Memory B cell (primary cell): ENCODE data around the gene FURIN.
"Not testable (repeated sequence)": the region's sequence is repeated elsewhere in the genome, so short reads cannot be mapped to it uniquely, and the experiment has no call there.

Experiments
- ATAC-seq: fragments of 150-1000 bp; cut with Tn5 transposase; 2 replicates; pipeline ENCODE4 v1.10.0; 2021; ENCODE audit warnings: low read depth, mild to moderate bottlenecking, moderate library complexity
- DNase-seq, 2 donors: peaks; one replicate each; pipeline ENCODE4 v3.0.0; 2022; ENCODE audit warnings: low spot score in 2 of 2
- H3K27ac Mint-ChIP-seq: one replicate; pipeline ENCODE4 v1.8.0; 2022; ENCODE audit warnings: mild to moderate bottlenecking, moderate library complexity, mixed read lengths
- H3K27me3 Mint-ChIP-seq: one replicate; pipeline ENCODE4 v1.8.0; 2022; ENCODE audit warnings: mixed read lengths
- H3K36me3 Mint-ChIP-seq: one replicate; pipeline ENCODE4 v1.8.0; 2022; ENCODE audit warnings: mild to moderate bottlenecking, mixed read lengths
- H3K4me1 Mint-ChIP-seq: one replicate; pipeline ENCODE4 v1.8.0; 2022; ENCODE audit warnings: mixed read lengths
- H3K4me3 Mint-ChIP-seq: one replicate; pipeline ENCODE4 v1.8.0; 2022; ENCODE audit warnings: mild to moderate bottlenecking, moderate library complexity, mixed read lengths
- H3K9me3 Mint-ChIP-seq: one replicate; pipeline ENCODE4 v1.8.0; 2022; ENCODE audit warnings: mixed read lengths

FURIN gene

DNA sequence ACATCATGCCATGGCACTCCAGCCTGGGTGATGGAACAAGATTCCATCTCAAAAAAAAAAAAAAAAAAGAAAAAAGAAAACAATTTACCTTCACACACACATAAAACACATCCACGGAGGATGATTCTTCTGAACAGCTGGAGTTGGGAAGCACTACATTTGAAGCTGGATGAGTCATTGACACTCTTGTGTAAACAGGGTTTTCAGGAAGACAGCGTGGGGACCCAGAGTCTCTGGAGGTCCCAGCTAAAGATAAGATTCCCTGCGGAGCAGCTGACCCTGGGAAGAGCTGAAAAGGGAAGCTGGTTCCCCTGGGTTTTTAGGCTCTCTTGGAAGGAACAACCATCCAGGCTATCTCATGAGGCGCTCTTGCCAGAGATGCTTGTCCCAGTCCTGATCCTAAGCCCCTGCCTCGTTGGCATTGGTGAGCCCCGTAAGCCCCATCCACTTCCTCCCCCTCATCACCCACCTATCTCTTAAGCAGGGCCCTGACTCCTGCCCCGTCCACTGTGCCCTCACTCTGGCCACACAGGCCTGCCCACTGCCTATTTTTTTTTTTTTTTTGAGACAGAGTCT lies 32.0 kb upstream of the FURIN start:
- Mint-ChIP-seq H3K9me3 (no peaks in the 10 kb centered on the region), H3K36me3 (no peaks in the 10 kb centered on the region), H3K4me3 (no peak overlapping the region), H3K27ac (no peak overlapping the region), H3K27me3 (no peaks in the 10 kb centered on the region), H3K4me1 (peaks cover 32% of the 10 kb centered on the region)
- DNase-seq (no peak), ATAC-seq (no peak)

DNA sequence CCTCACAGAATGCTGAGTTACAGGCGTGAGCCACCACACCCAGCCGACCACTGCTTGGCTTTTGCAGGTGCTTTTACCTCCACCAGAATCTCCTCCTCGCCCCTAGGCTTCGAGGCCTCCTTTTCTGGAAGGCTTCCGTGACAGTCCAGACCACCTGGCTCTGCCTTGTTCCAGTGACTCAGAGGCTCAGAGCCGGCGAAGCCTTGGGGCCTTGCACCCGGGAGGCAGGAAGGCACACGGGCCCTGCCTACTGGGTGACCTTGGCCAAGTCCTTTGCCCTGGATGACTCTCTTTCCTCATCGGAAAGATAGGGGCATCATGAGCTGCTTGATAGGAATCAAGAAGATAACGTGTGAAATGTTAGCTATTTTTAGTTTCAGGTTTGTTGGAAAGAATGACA lies 31.3 kb upstream of the FURIN start:
- no peak for ATAC-seq
- H3K36me3 Mint-ChIP-seq: no peaks in the 10 kb centered on the region
- no peaks in the 10 kb centered on the region for H3K9me3 Mint-ChIP-seq
- peak overlapping the region; percentile 83 for H3K27ac Mint-ChIP-seq
- no peaks in the 10 kb centered on the region for H3K27me3 Mint-ChIP-seq
- no peak for DNase-seq
- peaks cover 32% of the 10 kb centered on the region for H3K4me1 Mint-ChIP-seq
- no peak overlapping the region for H3K4me3 Mint-ChIP-seq

- Mint-ChIP-seq H3K27me3 (no peaks in the 10 kb centered on the region), H3K9me3 (no peaks in the 10 kb centered on the region), H3K4me1 (peaks cover 32% of the 10 kb centered on the region), H3K27ac (peak overlapping the region; percentile 83), H3K36me3 (no peaks in the 10 kb centered on the region), H3K4me3 (peak overlapping the region; percentile 69)
- DNase-seq: peak; percentile 75 to 76
- ATAC-seq: peak; percentile 93
These were observed 30.2 kb upstream of the FURIN start for GRCh38 chr15:90838139-90838538.

DNA sequence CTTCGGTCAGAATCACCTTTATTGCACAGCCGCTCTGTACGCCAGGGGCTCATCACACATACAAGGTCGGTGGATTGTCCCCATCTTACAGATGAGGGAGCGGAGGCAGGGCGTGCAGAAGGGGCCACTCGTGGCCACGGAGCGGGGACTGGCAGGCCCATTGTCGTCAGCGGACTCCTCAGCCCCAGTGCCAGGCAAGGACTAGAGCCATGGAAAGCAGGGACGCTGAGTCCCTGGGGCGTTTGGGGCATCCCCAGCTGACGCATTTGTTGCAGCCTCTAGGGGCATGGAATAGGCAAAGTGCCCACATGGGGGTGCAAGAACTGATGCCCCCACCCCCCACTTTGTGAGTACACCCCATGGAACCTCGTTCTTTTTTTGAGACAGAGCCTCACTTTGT lies 29.8 kb upstream of the FURIN start:
- Mint-ChIP-seq H3K4me3 (peak overlapping the region; percentile 69), H3K36me3 (no peaks in the 10 kb centered on the region), H3K9me3 (no peaks in the 10 kb centered on the region), H3K27me3 (no peaks in the 10 kb centered on the region), H3K27ac (peak overlapping the region; percentile 83), H3K4me1 (peaks cover 32% of the 10 kb centered on the region)
- peak; percentile 2 for ATAC-seq
- no peak for DNase-seq

DNA sequence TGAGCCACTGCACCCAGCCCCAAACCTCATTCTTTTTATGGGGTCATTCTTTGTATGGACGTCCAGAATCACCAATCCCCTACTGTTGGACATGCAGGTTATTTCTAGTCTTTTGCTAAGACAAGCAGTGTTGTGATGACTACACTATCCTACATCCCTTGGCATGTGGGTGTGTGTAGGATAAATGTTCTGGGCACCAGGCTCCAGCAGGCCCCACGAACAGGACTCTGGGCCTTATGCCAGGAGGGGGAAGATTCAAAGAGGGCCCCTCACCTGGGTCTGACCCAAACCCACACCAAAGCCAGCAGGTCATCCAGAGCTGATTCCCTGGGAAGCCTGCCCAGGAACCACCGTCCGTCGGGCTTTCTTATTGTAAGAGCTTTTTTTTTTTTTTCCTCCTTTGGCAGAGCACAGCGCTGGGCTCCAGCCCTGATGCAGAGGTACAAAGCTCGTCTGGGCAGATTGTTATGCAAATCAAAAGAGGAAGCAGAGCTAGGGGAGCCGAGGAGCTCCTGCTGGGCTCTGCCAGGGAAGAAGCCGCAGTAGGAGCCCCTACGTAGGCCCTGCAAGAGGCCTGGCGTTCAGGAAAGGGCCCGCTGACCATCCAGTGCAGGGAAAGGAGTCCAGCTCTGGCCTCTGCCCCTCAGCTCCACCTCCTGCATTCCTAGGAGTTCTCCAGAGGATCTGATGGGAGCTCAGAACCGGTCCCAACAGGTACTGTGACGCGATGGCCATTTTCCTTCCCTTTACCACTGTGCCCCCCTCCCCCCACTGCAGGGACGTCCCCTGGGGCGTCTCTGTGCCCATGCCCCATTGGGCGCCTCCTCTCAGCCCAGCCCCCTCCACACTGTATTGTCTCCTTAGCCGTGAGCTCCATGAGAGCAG lies 29.0 kb upstream of the FURIN start:
- DNase-seq (peak in 1 of 2 donors; percentile 36), ATAC-seq (peak; percentile 46)
- Mint-ChIP-seq H3K27me3 (no peaks in the 10 kb centered on the region), H3K4me1 (peaks cover 30% of the 10 kb centered on the region), H3K36me3 (no peaks in the 10 kb centered on the region), H3K9me3 (no peaks in the 10 kb centered on the region), H3K27ac (no peak overlapping the region), H3K4me3 (peak overlapping the region; percentile 71)

- ATAC-seq (no peak), DNase-seq (no peak)
- Mint-ChIP-seq H3K27me3 (no peaks in the 10 kb centered on the region), H3K4me3 (peak overlapping the region; percentile 71), H3K9me3 (no peaks in the 10 kb centered on the region), H3K4me1 (peaks cover 31% of the 10 kb centered on the region), H3K27ac (no peak overlapping the region), H3K36me3 (no peaks in the 10 kb centered on the region)
These were observed 28.1 kb upstream of the FURIN start for GRCh38 chr15:90840157-90840855.

DNA sequence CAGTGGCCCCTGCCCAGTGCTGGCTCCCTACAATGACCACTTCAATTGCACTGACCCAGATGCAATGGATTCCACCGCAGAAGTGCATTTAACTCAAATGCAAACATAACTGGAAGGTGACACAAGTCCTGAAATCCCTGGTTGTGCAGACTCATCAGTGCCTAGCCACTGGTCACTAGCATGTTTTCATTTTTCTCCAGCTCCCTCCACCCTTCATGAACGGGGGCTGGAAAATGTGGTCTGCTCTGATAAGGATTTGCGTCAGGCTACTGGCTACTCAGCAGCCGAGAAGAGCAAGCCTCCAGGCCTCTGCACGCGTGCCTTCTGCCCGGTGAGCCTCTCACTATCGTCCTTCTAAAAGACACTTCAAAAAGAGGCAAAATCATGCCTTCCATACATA lies 27.4 kb upstream of the FURIN start:
- Mint-ChIP-seq H3K4me1 (peaks cover 26% of the 10 kb centered on the region), H3K9me3 (no peaks in the 10 kb centered on the region), H3K27ac (no peak overlapping the region), H3K36me3 (no peaks in the 10 kb centered on the region), H3K4me3 (no peak overlapping the region), H3K27me3 (no peaks in the 10 kb centered on the region)
- DNase-seq (no peak), ATAC-seq (no peak)

GRCh38 chr15:90844696-90845095 lies 23.7 kb upstream of the FURIN start:
- Mint-ChIP-seq H3K36me3 (no peaks in the 10 kb centered on the region), H3K4me3 (no peak overlapping the region), H3K27ac (no peak overlapping the region), H3K9me3 (no peaks in the 10 kb centered on the region), H3K27me3 (no peaks in the 10 kb centered on the region), H3K4me1 (peaks cover 8% of the 10 kb centered on the region)
- DNase-seq: no peak
- no peak for ATAC-seq

DNA sequence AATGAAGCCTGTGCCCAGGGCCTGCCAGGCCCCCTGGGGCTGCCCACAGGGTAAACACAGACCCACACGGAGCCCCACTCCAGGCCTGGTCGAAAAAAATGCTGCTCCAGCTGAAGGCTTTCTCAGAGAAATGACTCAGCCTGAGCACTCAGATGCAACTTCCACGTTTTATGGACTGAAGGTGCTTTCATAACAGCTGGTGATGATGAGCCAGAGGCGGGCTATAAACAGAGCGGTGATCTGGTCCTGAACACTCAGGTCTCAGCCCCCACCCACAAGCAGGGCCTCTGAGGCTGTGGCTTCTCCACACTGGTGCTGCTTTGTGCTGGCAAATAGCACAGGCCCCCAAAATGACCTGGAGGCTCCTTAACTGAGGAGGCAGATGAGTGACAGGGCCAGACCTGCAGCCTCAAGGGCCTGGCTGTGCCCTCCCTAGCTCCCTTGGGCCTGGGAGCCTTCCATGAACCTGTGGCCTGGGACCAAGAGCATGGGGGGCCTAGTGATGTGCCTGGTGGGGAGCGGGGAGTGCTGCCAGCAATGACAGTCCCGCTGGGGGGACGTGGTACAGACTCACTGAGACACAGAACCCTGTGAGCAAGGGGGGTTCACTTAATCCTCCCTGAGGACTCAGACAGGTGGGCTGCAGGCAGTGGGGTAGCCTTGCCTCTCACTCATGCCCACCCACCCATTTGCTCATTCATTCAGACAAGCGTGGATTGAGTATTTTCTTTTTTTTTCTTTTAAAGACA lies 23.0 kb upstream of the FURIN start:
- H3K36me3 Mint-ChIP-seq: no peaks in the 10 kb centered on the region
- DNase-seq (no peak), ATAC-seq (peak; percentile 97)
- H3K4me1 Mint-ChIP-seq: peaks cover 4% of the 10 kb centered on the region
- no peaks in the 10 kb centered on the region for H3K27me3 Mint-ChIP-seq
- H3K9me3 Mint-ChIP-seq: no peaks in the 10 kb centered on the region
- no peak overlapping the region for H3K4me3 Mint-ChIP-seq
- H3K27ac Mint-ChIP-seq: no peak overlapping the region

DNA sequence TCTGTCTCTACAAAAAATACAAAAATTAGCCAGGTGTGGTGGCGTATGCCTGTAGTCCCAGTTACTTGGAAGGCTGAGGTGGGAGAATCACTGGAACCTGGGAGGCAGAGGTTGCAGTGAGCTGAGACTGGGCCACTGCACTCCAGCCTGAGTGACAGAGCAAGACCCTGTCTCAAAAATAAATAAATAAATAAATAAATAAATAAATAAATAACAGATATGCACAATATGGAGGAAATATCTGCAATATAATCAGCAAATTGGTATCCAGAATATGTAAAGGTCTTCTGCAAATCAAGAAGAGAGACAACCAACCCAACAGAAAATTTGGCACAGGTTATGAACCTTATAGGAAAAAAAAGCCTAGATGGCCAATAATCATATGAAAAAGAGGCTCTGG lies 19.0 kb upstream of the FURIN start:
- not testable (repeated sequence) for H3K4me3 Mint-ChIP-seq, H3K36me3 Mint-ChIP-seq, H3K27ac Mint-ChIP-seq, DNase-seq, H3K27me3 Mint-ChIP-seq, H3K9me3 Mint-ChIP-seq, ATAC-seq
- H3K4me1 Mint-ChIP-seq: peaks cover 31% of the 10 kb centered on the region

DNA sequence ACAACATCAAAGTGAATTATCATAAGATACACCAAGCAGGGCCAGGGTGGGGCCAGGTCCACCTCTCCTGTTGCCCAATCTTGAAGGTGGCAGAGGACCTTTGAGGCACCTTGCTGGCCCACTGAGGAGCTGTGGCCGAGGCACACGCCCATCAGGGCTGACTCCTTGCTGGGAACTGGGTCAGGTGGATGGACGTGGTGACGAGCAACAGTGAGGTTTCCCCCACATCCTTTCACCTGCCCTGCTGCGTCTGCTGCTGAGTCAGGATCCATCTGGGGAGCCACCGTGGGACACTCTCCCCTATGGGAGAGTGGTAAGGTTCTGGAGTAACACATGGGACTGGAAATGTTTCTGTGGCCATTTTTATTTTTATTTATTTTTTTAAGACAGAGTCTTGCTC lies 17.3 kb upstream of the FURIN start:
- Mint-ChIP-seq H3K36me3 (no peaks in the 10 kb centered on the region), H3K4me1 (peaks cover 40% of the 10 kb centered on the region), H3K4me3 (peak overlapping the region; percentile 9), H3K9me3 (peaks cover 1% of the 10 kb centered on the region), H3K27me3 (peaks cover 2% of the 10 kb centered on the region), H3K27ac (peak overlapping the region; percentile 62)
- no peak for ATAC-seq
- no peak for DNase-seq

- Mint-ChIP-seq H3K4me1 (peaks cover 48% of the 10 kb centered on the region), H3K27ac (no peak overlapping the region), H3K4me3 (peak overlapping the region; percentile 80), H3K36me3 (no peaks in the 10 kb centered on the region), H3K9me3 (peaks cover 1% of the 10 kb centered on the region), H3K27me3 (peaks cover 2% of the 10 kb centered on the region)
- DNase-seq (no peak), ATAC-seq (no peak)
These were observed 16.4 kb upstream of the FURIN start for GRCh38 chr15:90851940-90852339.

GRCh38 chr15:90855139-90855538 lies 13.2 kb upstream of the FURIN start:
- Mint-ChIP-seq H3K36me3 (no peaks in the 10 kb centered on the region), H3K4me1 (peaks cover 59% of the 10 kb centered on the region), H3K27ac (no peak overlapping the region), H3K4me3 (no peak overlapping the region), H3K27me3 (peaks cover 2% of the 10 kb centered on the region), H3K9me3 (peaks cover 1% of the 10 kb centered on the region)
- DNase-seq (no peak), ATAC-seq (no peak)

- H3K4me1 Mint-ChIP-seq: peaks cover 46% of the 10 kb centered on the region
These were observed 11.1 kb upstream of the FURIN start for GRCh38 chr15:90857337-90857736.

More at GRCh38 chr15:90857337-90857736, 11.1 kb upstream of the FURIN start:
- ATAC-seq: no peak
- DNase-seq: no peak
- Mint-ChIP-seq H3K36me3 (no peaks in the 10 kb centered on the region), H3K4me3 (no peak overlapping the region), H3K9me3 (peaks cover 1% of the 10 kb centered on the region), H3K27ac (peak overlapping the region; percentile 84), H3K27me3 (no peaks in the 10 kb centered on the region)
